Keratinocyte (primary cell): ENCODE measurements around the gene VILL.

Experiments
- CTCF ChIP-seq, 3 experiments: IDR thresholded peaks in 1 of 3; conservative IDR thresholded peaks in 1 of 3; optimal IDR thresholded peaks in 1 of 3; 2 replicates in 2 of 3; 3 replicates in 1 of 3; pipeline versions ENCODE3 to v1.5.1; 2011; ENCODE audit warnings: low read length in 3 of 3, mild to moderate bottlenecking in 3 of 3, moderate library complexity in 2 of 3, control low read depth in 1 of 3, inconsistent platforms in 1 of 3; ENCODE audit not compliant: insufficient read depth in 2 of 3; ENCODE audit errors: extremely low read depth in 1 of 3
- EZH2 ChIP-seq: IDR thresholded peaks from one replicate; pipeline ENCODE4 v1.6.1; 2012; ENCODE audit warnings: inconsistent platforms, mild to moderate bottlenecking, low read length, moderate library complexity

- peak in 2 of 3 experiments; percentile 79 to 90 for TF ChIP-seq CTCF (optimal IDR thresholded peaks at IDR 0.05 in 1 of 3, IDR thresholded peaks at IDR 0.05 in 1 of 3, conservative IDR thresholded peaks at IDR 0.05 in 1 of 3; ENCODE audit: extremely low read depth in 1 of 3, insufficient read depth in 2 of 3, low read length in 3 of 3)
- no peak for TF ChIP-seq EZH2
Observed at GRCh38 chr3:38004415-38005075, 14.0 kb downstream of the VILL start.
